ENCODE measurements around the gene HBE1. TPM values are rescaled to one million over a fixed set of nuclear protein-coding genes. Genes with fewer than 3 reads are reported as not detected.

HBE1 gene
- total and polyA plus RNA-seq, 2 of the 4 experiments (the other 2 are of a cell fraction): 3.2 to 12.7 TPM

GRCh38 chr11:5224538-5225479 is 44.9 kb downstream of the HBE1 start:
- no peaks in the 10 kb centered on the region for H3K36me3 ChIP-seq (ENCODE audit: control insufficient read depth, insufficient read depth, low read length)
- H3K56ac ChIP-seq (ENCODE audit: extremely low read depth, insufficient read depth, low read length): no peak overlapping the region
- no peak overlapping the region for H3K14ac ChIP-seq (replicated peaks; ENCODE audit: low read depth, low read length)
- H3K18ac ChIP-seq (ENCODE audit: low read depth, low read length): peak overlapping the region; percentile 69; the same call in 1 of the 2 replicates
- no peak overlapping the region for H3K4me3 ChIP-seq (ENCODE audit: insufficient read depth, low read depth, low read length)
- no peaks in the 10 kb centered on the region for H3K79me1 ChIP-seq (ENCODE audit: low read depth in 1 of 2, low read length in 2 of 2)
- no peak overlapping the region; the same call in 1 of the 2 replicates for H4K91ac ChIP-seq (ENCODE audit: insufficient read depth, low read depth, low read length)
- no peak overlapping the region for H3K9ac ChIP-seq (ENCODE audit: low read depth, low read length)
- no TSS peak for BruUV-seq (replicated peaks)
- no peaks in the 10 kb centered on the region for H4K20me1 ChIP-seq (ENCODE audit: insufficient read depth, low read length)
- H3K27ac ChIP-seq (ENCODE audit: insufficient read depth, low read length): no peak overlapping the region
- H3K4me1 ChIP-seq (ENCODE audit: control insufficient read depth, insufficient read depth, low read length): no peaks in the 10 kb centered on the region
- H3K27me3 ChIP-seq (ENCODE audit: control insufficient read depth, insufficient read depth, low read length): no peaks in the 10 kb centered on the region
- H2BK15ac ChIP-seq (ENCODE audit: low read depth, low read length): 0 out of 3 replicates have a peak overlapping the region, but pooled peaks have one; percentile 34
- H2BK120ac ChIP-seq (ENCODE audit: low read depth, low read length): peak overlapping the region; percentile 29
- DNase-seq: no peak
- 0 out of 2 replicates have a peak overlapping the region, but pooled peaks have one; percentile 15 for H3K4ac ChIP-seq (ENCODE audit: low read depth, low read length)
- H2AK5ac ChIP-seq (ENCODE audit: low read depth, low read length): 0 out of 2 replicates have a peak overlapping the region, but pooled peaks have one; percentile 28
- H4K5ac ChIP-seq (ENCODE audit: low read depth, low read length): peak overlapping the region; percentile 28; the same call in 1 of the 2 replicates
- no peak for ATAC-seq (ENCODE audit: low read depth)
- no peak overlapping the region for H3K23ac ChIP-seq (ENCODE audit: low read depth, low read length)
- dilution Hi-C loops (cut with HindIII; ENCODE audit: low sequenced_read_pairs, unreplicated experiment): no loop called here
- H2AFZ ChIP-seq (replicated peaks; ENCODE audit: low read length, poor library complexity): no peak overlapping the region
- no peak overlapping the region for H3K4me2 ChIP-seq (ENCODE audit: low read depth, low read length)
- H4K8ac ChIP-seq (ENCODE audit: low read depth in 2 of 2, low read length in 2 of 2): peak overlapping the region in 1 of 2 experiments; percentile 5; a peak in 1 of 4 replicates
- H2BK20ac ChIP-seq (ENCODE audit: low read depth, low read length): peak overlapping the region; percentile 74; the same call in 1 of the 2 replicates
- WGBS, 2 experiments (ENCODE audit: extremely low coverage in 2 of 2, insufficient read length in 1 of 2): no CpG with 5 or more reads among the region's 6 CpGs
- no peaks in the 10 kb centered on the region for H3K9me3 ChIP-seq (ENCODE audit: control insufficient read depth, insufficient read depth, low read length)
- peak overlapping the region; percentile 7 for H2BK5ac ChIP-seq (ENCODE audit: low read depth, low read length, poor library complexity, severe bottlenecking)
- H2AK9ac ChIP-seq (replicated peaks; ENCODE audit: low read depth, low read length, poor library complexity): no peak overlapping the region
- no peaks in the 10 kb centered on the region for H3K9me1 ChIP-seq (ENCODE audit: insufficient read depth, low read length)
- POLR2A ChIA-PET (ENCODE audit: unreplicated experiment): no interaction called here
- CTCF ChIA-PET: no interaction called here
- intact Hi-C loops (cut with micrococcal nuclease): no loop called here
- in situ Hi-C loops (cut with MboI; ENCODE audit: low sequenced_read_pairs): no loop called here
- TF ChIP-seq, protein P1, sequence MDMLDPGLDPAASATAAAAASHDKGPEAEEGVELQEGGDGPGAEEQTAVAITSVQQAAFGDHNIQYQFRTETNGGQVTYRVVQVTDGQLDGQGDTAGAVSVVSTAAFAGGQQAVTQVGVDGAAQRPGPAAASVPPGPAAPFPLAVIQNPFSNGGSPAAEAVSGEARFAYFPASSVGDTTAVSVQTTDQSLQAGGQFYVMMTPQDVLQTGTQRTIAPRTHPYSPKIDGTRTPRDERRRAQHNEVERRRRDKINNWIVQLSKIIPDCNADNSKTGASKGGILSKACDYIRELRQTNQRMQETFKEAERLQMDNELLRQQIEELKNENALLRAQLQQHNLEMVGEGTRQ (IDR thresholded peaks at IDR 0.05; ENCODE audit: low read depth, low read length): no peak
- TF ChIP-seq POLR2A (IDR thresholded peaks at IDR 0.05; ENCODE audit: low read depth, low read length): no peak
- no peak for TF ChIP-seq RFX5 (IDR thresholded peaks at IDR 0.05; ENCODE audit: low read depth, low read length)
- TF ChIP-seq MAFK (IDR thresholded peaks at IDR 0.05; ENCODE audit: low read depth, low read length): no peak
- TF ChIP-seq CEBPB (IDR thresholded peaks at IDR 0.05; ENCODE audit: low read depth, low read length): no peak
- no peak for TF ChIP-seq SMC3 (IDR thresholded peaks at IDR 0.05; ENCODE audit: low read depth, low read length)
- no peak for TF ChIP-seq MXI1 (IDR thresholded peaks at IDR 0.05; ENCODE audit: borderline replicate concordance, low read depth, low read length)
- TF ChIP-seq, protein P2, sequence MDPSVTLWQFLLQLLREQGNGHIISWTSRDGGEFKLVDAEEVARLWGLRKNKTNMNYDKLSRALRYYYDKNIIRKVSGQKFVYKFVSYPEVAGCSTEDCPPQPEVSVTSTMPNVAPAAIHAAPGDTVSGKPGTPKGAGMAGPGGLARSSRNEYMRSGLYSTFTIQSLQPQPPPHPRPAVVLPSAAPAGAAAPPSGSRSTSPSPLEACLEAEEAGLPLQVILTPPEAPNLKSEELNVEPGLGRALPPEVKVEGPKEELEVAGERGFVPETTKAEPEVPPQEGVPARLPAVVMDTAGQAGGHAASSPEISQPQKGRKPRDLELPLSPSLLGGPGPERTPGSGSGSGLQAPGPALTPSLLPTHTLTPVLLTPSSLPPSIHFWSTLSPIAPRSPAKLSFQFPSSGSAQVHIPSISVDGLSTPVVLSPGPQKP (IDR thresholded peaks at IDR 0.05; ENCODE audit: borderline replicate concordance, low read depth, low read length): no peak
- no peak for TF ChIP-seq FOS (IDR thresholded peaks at IDR 0.05; ENCODE audit: low read depth, low read length)
- TF ChIP-seq NFE2L2 (IDR thresholded peaks at IDR 0.05; ENCODE audit: low read depth, low read length): no peak
- TF ChIP-seq CHD1 (IDR thresholded peaks at IDR 0.05; ENCODE audit: low read depth, low read length): no peak
- TF ChIP-seq CTCF (conservative IDR thresholded peaks at IDR 0.05; ENCODE audit: low read depth, low read length): no peak
- TF ChIP-seq MAZ (IDR thresholded peaks at IDR 0.05; ENCODE audit: borderline replicate concordance, low read depth, low read length): no peak
- no peak for TF ChIP-seq BHLHE40 (IDR thresholded peaks at IDR 0.05; ENCODE audit: low read depth, low read length)
